Measurements from ENCODE around the gene WSB2. TPM values are rescaled to one million over a fixed set of nuclear protein-coding genes. Genes with fewer than 3 reads are reported as not detected.

WSB2 gene
- total and polyA plus RNA-seq, 9 of the 15 experiments (the other 6 are each of a cell fraction or from before 2014, with no cell fraction given) = 31.4 to 77.6 (median 52.6) TPM

GRCh38 chr12:118061011-118061872, at the start of gene WSB2 (continued):
- TF ChIP-seq PRPF4 (IDR thresholded peaks at IDR 0.05; ENCODE audit: insufficient read depth, low read depth, low read length, poor library complexity, severe bottlenecking) (no peak), TAF7 (tag; IDR thresholded peaks at IDR 0.05) (peak; percentile 56), PML (IDR thresholded peaks at IDR 0.05; ENCODE audit: low read length) (no peak), NCOR1 (IDR thresholded peaks at IDR 0.05) (0 out of 2 replicates have a peak, but pooled peaks have one; percentile 9), CHD4 (IDR thresholded peaks at IDR 0.05; ENCODE audit: insufficient read depth, insufficient replicate concordance, low read depth, low read length, poor library complexity, severe bottlenecking) (no peak), NFRKB (IDR thresholded peaks at IDR 0.05; ENCODE audit: low read depth) (peak; percentile 89), ZC3H4 (CRISPR knock-in tag; IDR thresholded peaks at IDR 0.05; ENCODE audit: borderline replicate concordance) (no peak), HNRNPUL1 (IDR thresholded peaks at IDR 0.05; ENCODE audit: low read length) (no peak), MTA2 (IDR thresholded peaks at IDR 0.05; ENCODE audit: low read depth) (no peak), PYGO2 (tag; IDR thresholded peaks at IDR 0.05) (no peak), ZNF764 (CRISPR knock-in tag; IDR thresholded peaks at IDR 0.05; ENCODE audit: low read depth) (no peak), NFE2 (IDR thresholded peaks at IDR 0.05; ENCODE audit: low read depth) (no peak), TFE3 (CRISPR knock-in tag; IDR thresholded peaks at IDR 0.05) (no peak), RBM17 (IDR thresholded peaks at IDR 0.05; ENCODE audit: borderline replicate concordance, low read depth, low read length) (no peak), HDGF (IDR thresholded peaks at IDR 0.05) (no peak)
- TF ChIP-seq, protein P1, sequence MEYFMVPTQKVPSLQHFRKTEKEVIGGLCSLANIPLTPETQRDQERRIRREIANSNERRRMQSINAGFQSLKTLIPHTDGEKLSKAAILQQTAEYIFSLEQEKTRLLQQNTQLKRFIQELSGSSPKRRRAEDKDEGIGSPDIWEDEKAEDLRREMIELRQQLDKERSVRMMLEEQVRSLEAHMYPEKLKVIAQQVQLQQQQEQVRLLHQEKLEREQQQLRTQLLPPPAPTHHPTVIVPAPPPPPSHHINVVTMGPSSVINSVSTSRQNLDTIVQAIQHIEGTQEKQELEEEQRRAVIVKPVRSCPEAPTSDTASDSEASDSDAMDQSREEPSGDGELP (CRISPR knock-in tag; IDR thresholded peaks at IDR 0.05; ENCODE audit: borderline replicate concordance) = peak; percentile 82
- TF ChIP-seq, protein P2, sequence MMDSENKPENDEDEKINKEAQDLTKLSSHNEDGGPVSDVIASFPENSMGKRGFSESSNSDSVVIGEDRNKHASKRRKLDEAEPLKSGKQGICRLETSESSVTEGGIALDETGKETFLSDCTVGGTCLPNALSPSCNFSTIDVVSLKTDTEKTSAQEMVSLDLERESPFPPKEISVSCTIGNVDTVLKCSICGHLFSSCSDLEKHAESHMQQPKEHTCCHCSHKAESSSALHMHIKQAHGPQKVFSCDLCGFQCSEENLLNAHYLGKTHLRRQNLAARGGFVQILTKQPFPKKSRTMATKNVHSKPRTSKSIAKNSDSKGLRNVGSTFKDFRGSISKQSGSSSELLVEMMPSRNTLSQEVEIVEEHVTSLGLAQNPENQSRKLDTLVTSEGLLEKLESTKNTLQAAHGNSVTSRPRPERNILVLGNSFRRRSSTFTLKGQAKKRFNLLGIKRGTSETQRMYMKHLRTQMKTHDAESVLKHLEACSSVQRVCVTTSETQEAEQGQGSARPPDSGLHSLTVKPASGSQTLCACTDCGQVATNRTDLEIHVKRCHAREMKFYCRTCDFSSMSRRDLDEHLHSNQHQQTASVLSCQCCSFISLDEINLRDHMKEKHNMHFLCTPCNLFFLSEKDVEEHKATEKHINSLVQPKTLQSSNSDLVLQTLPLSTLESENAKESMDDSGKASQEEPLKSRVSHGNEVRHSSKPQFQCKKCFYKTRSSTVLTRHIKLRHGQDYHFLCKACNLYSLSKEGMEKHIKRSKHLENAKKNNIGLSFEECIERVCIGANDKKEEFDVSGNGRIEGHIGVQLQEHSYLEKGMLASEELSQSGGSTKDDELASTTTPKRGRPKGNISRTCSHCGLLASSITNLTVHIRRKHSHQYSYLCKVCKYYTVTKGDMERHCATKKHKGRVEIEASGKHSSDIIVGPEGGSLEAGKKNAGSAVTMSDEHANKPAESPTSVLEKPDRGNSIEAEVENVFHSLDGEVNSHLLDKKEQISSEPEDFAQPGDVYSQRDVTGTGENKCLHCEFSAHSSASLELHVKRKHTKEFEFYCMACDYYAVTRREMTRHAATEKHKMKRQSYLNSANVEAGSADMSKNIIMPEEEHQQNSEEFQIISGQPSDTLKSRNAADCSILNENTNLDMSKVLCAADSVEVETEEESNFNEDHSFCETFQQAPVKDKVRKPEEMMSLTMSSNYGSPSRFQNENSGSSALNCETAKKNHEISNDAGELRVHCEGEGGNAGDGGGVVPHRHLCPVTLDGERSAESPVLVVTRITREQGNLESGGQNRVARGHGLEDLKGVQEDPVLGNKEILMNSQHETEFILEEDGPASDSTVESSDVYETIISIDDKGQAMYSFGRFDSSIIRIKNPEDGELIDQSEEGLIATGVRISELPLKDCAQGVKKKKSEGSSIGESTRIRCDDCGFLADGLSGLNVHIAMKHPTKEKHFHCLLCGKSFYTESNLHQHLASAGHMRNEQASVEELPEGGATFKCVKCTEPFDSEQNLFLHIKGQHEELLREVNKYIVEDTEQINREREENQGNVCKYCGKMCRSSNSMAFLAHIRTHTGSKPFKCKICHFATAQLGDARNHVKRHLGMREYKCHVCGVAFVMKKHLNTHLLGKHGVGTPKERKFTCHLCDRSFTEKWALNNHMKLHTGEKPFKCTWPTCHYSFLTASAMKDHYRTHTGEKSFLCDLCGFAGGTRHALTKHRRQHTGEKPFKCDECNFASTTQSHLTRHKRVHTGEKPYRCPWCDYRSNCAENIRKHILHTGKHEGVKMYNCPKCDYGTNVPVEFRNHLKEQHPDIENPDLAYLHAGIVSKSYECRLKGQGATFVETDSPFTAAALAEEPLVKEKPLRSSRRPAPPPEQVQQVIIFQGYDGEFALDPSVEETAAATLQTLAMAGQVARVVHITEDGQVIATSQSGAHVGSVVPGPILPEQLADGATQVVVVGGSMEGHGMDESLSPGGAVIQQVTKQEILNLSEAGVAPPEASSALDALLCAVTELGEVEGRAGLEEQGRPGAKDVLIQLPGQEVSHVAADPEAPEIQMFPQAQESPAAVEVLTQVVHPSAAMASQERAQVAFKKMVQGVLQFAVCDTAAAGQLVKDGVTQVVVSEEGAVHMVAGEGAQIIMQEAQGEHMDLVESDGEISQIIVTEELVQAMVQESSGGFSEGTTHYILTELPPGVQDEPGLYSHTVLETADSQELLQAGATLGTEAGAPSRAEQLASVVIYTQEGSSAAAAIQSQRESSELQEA (IDR thresholded peaks at IDR 0.05; ENCODE audit: low read depth) = peak; percentile 41; the same call in 1 of the 2 replicates

All from K562 (cell line).